ENCODE data around the gene CXCR3.

DNA sequence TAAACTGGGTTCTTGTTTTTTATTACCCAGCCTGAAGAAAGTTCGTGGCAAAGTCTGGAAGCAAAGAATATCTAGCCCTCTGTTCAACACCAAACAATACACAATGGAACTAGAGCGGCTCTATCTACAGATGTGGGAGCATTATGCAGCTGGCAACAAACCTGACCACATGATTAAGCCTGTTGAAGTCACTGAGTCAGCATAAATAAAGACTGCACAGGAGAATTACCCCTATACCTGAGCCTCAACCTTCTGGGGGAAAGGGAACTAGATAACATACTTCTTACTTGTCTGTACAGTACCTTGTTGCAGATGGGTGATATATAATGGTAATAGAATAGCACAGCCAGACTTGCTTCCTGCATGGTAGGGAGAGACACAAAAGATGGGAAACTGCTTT is 44.7 kb downstream of the CXCR3 start:
- TF ChIP-seq, protein P1, sequence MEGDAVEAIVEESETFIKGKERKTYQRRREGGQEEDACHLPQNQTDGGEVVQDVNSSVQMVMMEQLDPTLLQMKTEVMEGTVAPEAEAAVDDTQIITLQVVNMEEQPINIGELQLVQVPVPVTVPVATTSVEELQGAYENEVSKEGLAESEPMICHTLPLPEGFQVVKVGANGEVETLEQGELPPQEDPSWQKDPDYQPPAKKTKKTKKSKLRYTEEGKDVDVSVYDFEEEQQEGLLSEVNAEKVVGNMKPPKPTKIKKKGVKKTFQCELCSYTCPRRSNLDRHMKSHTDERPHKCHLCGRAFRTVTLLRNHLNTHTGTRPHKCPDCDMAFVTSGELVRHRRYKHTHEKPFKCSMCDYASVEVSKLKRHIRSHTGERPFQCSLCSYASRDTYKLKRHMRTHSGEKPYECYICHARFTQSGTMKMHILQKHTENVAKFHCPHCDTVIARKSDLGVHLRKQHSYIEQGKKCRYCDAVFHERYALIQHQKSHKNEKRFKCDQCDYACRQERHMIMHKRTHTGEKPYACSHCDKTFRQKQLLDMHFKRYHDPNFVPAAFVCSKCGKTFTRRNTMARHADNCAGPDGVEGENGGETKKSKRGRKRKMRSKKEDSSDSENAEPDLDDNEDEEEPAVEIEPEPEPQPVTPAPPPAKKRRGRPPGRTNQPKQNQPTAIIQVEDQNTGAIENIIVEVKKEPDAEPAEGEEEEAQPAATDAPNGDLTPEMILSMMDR (IDR thresholded peaks at IDR 0.05) = no peak
- no peak for TF ChIP-seq POLR2A (IDR thresholded peaks at IDR 0.05)

Data from Peyer's patch (tissue), 4 donors.